Upper lobe of left lung (tissue), 6 donors: ENCODE data around the gene SLC6A4. TPM values are rescaled to one million over a fixed set of nuclear protein-coding genes. Genes with fewer than 3 reads are reported as not detected.
A peak's percentile ranks its signal among the peaks of the same experiment; 100 is the strongest.

Experiments used
- ATAC-seq, 2 donors: fragments of 200-7000 bp; cut with Tn5 transposase; one replicate each; pipeline ENCODE4 v1.9.1; 2022; ENCODE audit warnings: mild to moderate bottlenecking in 2 of 2, moderate library complexity in 2 of 2; ENCODE audit not compliant: low FRiP score in 2 of 2
- DNase-seq, 2 donors: peaks; one replicate each; pipeline ENCODE4 v3.0.0-alpha.2; 2019 to 2020
- H3K27ac ChIP-seq, 4 donors: fragments of 200-600 bp; sonication (generic); one replicate each; pipeline ENCODE4 v1.5.1; 2016 to 2019
- H3K27me3 ChIP-seq, 4 donors: fragments of 200-600 bp; sonication (generic); one replicate each; pipeline ENCODE4 v1.5.1; 2017 to 2019
- H3K36me3 ChIP-seq, 4 donors: fragments of 200-600 bp; sonication (generic); one replicate each; pipeline ENCODE4 v1.5.1; 2016 to 2019
- H3K4me1 ChIP-seq, 4 donors: fragments of 200-600 bp; sonication (generic); one replicate each; pipeline ENCODE4 v1.5.1; 2018 to 2019
- H3K4me3 ChIP-seq, 4 donors: fragments of 200-600 bp; sonication (generic); one replicate each; pipeline ENCODE4 v1.5.1; 2017 to 2019; ENCODE audit warnings: mild to moderate bottlenecking in 2 of 4, moderate library complexity in 1 of 4
- H3K9me3 ChIP-seq, 4 donors: fragments of 200-600 bp; sonication (generic); one replicate each; pipeline ENCODE4 v1.5.1; 2018 to 2019
- CTCF ChIP-seq, 6 experiments: fragments of 450-650 bp in 4 of 6; fragments of 200-600 bp in 2 of 6; sonication (generic) in 2 of 6; IDR thresholded peaks; one replicate each; pipeline ENCODE4 v1.5.1; 2016 to 2019; ENCODE audit warnings: antibody characterized with exemption in 6 of 6
- EP300 ChIP-seq, 4 donors: sonication (generic); formaldehyde crosslinking; IDR thresholded peaks; one replicate each; pipeline ENCODE4 v1.5.1; 2017; ENCODE audit warnings: antibody characterized with exemption in 4 of 4, control low read depth in 2 of 4
- POLR2A ChIP-seq, 4 donors: fragments of 450-650 bp; IDR thresholded peaks; one replicate each; pipeline ENCODE4 v1.5.1; 2016 to 2017; ENCODE audit warnings: antibody characterized with exemption in 4 of 4, mild to moderate bottlenecking in 2 of 4
- POLR2AphosphoS5 ChIP-seq, 2 donors: sonication (generic); formaldehyde crosslinking; IDR thresholded peaks; one replicate each; pipeline ENCODE4 v1.5.1; 2017; ENCODE audit warnings: antibody characterized with exemption in 2 of 2
- WGBS, 2 donors: methylation state at CpG; one replicate each; pipeline ENCODE4 v1.1.5; 2017 to 2018; 5-methylcytosine and 5-hydroxymethylcytosine counted together
- total RNA-seq, 6 donors: library from RNA; depleted of rRNA in 4 of 6; stranded (reverse); fragments of >200 nt in 4 of 6; gene quantifications; one replicate each; pipeline versions ENCODE4 v1.1.0 to v1.2.1, GENCODE V29; 2016 to 2021
- donor health status: DM: no; HTN: no; CAD: no; lungs with moderate emphysema.
- donor health status: DM: no; HTN: yes; CAD: no; lungs with severe emphysema.

SLC6A4 gene
- total RNA-seq, 6 donors from 2014 or later: 14.7 to 289 (median 44.8) TPM

DNA sequence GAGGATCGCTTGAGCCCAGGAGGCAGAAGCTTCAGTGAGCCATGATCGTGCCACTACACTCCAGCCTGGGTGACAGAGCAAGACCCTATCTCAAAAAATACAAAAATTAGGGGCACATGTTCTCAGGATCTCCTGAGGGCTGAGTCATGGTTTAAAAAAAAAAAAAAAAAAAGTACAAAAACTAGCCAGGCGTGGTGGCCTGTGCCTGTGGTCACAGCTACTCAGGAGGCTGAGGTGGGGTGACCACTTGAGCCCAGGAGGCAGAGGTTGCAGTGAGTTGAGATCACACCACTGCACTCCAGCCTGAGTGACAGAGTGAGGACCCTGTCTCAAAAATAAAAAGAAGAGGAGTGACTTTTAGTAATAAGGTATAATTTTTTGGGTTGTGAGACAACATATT is 39.4 kb upstream of the SLC6A4 start:
- WGBS, 2 donors: 86 to 92% methylated on average over 3 of the region's 3 CpGs
- H3K27me3 ChIP-seq: no peaks in the 10 kb centered on the region
- H3K9me3 ChIP-seq: no peaks in the 10 kb centered on the region
- ATAC-seq: no peak
- DNase-seq: no peak
- H3K4me1 ChIP-seq: peaks cover 0 to 7% (median 3%) of the 10 kb centered on the region in 4 donors
- no peak overlapping the region for H3K4me3 ChIP-seq
- TF ChIP-seq POLR2A (IDR thresholded peaks at IDR 0.05) (no peak), EP300 (IDR thresholded peaks at IDR 0.05) (no peak), CTCF (IDR thresholded peaks at IDR 0.05) (no peak), POLR2AphosphoS5 (IDR thresholded peaks at IDR 0.05) (no peak)
- peak overlapping the region in 2 of 4 donors; percentile 35 to 62 for H3K27ac ChIP-seq
- peaks cover 12 to 63% (median 30%) of the 10 kb centered on the region in 4 donors for H3K36me3 ChIP-seq

DNA sequence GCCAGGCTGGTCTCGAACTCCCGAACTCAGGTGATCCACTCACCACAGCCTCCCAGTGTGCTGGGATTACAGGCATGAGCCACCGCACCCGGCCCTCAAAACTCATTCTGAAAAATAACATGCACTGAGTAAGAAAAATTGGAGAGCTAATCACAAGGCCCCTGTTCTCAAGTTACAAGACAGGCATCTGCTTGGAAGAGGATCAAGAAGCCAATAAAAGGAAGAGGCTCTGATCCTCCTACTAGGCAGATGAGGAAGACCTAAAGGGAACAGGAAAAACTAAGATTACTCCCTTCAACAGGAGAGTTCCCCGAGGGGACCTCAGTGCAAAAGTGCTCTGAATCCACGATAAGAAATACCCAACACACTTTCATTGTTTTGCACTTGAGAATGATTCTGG is 37.9 kb upstream of the SLC6A4 start:
- peak overlapping the region in 1 of 4 donors; percentile 62 for H3K27ac ChIP-seq
- 87 to 89% methylated on average over 6 of the region's 6 CpGs for WGBS, 2 donors
- no peaks in the 10 kb centered on the region for H3K9me3 ChIP-seq
- peaks cover 0 to 7% (median 3%) of the 10 kb centered on the region in 4 donors for H3K4me1 ChIP-seq
- DNase-seq (no peak), ATAC-seq (no peak)
- H3K36me3 ChIP-seq: peaks cover 12 to 55% (median 29%) of the 10 kb centered on the region in 4 donors
- no peak overlapping the region for H3K4me3 ChIP-seq
- H3K27me3 ChIP-seq: no peaks in the 10 kb centered on the region
- TF ChIP-seq POLR2AphosphoS5 (IDR thresholded peaks at IDR 0.05) (no peak), EP300 (IDR thresholded peaks at IDR 0.05) (no peak), CTCF (IDR thresholded peaks at IDR 0.05) (no peak), POLR2A (IDR thresholded peaks at IDR 0.05) (no peak)

GRCh38 chr17:30271102-30271501 is 35.6 kb upstream of the SLC6A4 start:
- no peak for DNase-seq
- Histone ChIP-seq H3K36me3 (peaks cover 12 to 56% (median 34%) of the 10 kb centered on the region in 4 donors), H3K4me1 (peaks cover 0 to 4% (median 3%) of the 10 kb centered on the region in 4 donors), H3K27me3 (no peaks in the 10 kb centered on the region), H3K9me3 (no peaks in the 10 kb centered on the region), H3K4me3 (no peak overlapping the region), H3K27ac (no peak overlapping the region)
- no peak for TF ChIP-seq CTCF (IDR thresholded peaks at IDR 0.05)
- TF ChIP-seq POLR2A (IDR thresholded peaks at IDR 0.05): no peak
- no peak for TF ChIP-seq EP300 (IDR thresholded peaks at IDR 0.05)
- no peak for TF ChIP-seq POLR2AphosphoS5 (IDR thresholded peaks at IDR 0.05)
- 95 to 99% methylated on average over 6 of the region's 6 CpGs for WGBS, 2 donors
- ATAC-seq: no peak

GRCh38 chr17:30267625-30268024 is 32.1 kb upstream of the SLC6A4 start:
- DNase-seq (no peak), ATAC-seq (no peak)
- Histone ChIP-seq H3K9me3 (no peaks in the 10 kb centered on the region), H3K4me3 (no peak overlapping the region), H3K36me3 (peaks cover 7 to 52% (median 25%) of the 10 kb centered on the region in 4 donors), H3K27me3 (no peaks in the 10 kb centered on the region), H3K27ac (no peak overlapping the region), H3K4me1 (peaks cover 0 to 16% (median 9%) of the 10 kb centered on the region in 4 donors)
- WGBS, 2 donors: 97 to 99% methylated on average over 2 of the region's 2 CpGs
- no peak for TF ChIP-seq POLR2A (IDR thresholded peaks at IDR 0.05)
- TF ChIP-seq CTCF (IDR thresholded peaks at IDR 0.05): no peak
- no peak for TF ChIP-seq EP300 (IDR thresholded peaks at IDR 0.05)
- no peak for TF ChIP-seq POLR2AphosphoS5 (IDR thresholded peaks at IDR 0.05)
